Stimulated activated CD8-positive, alpha-beta memory T cell treated with anti-CD3 and anti-CD28 coated beads, Interleukin-4, amount 100 ng/mL, for 1 hour (primary cell): Measurements from ENCODE around the gene ADAMTS19.

Source experiments
- DNase-seq, 2 donors: peaks; one replicate each; pipeline ENCODE4 v3.0.0-alpha.2; 2020; ENCODE audit warnings: low read depth in 2 of 2, low spot score in 1 of 2

The ADAMTS19 gene

GRCh38 chr5:129664336-129664937, 204.3 kb downstream of the ADAMTS19 start:
- DNase-seq: no peak

- DNase-seq: no peak
Measured at GRCh38 chr5:129670957-129671500, 210.9 kb downstream of the ADAMTS19 start.

- DNase-seq: no peak
Measured at GRCh38 chr5:129672006-129672405, 211.9 kb downstream of the ADAMTS19 start.

GRCh38 chr5:129679671-129680070, 219.6 kb downstream of the ADAMTS19 start:
- DNase-seq: no peak

- DNase-seq: no peak
Measured at GRCh38 chr5:129687941-129688340, 227.8 kb downstream of the ADAMTS19 start.

- DNase-seq: no peak
Measured at GRCh38 chr5:129689045-129689444, 228.9 kb downstream of the ADAMTS19 start.

GRCh38 chr5:129691220-129691619, 231.1 kb downstream of the ADAMTS19 start:
- DNase-seq: no peak

- no peak for DNase-seq
Measured at GRCh38 chr5:129696636-129697035, 236.5 kb downstream of the ADAMTS19 start.

- DNase-seq: no peak
Measured at GRCh38 chr5:129698661-129699060, 238.6 kb downstream of the ADAMTS19 start.

- DNase-seq: no peak
Measured at GRCh38 chr5:129716235-129716634, 256.1 kb downstream of the ADAMTS19 start.

- no peak for DNase-seq
Measured at GRCh38 chr5:129716651-129717050, 256.6 kb downstream of the ADAMTS19 start.

- DNase-seq: no peak
Measured at GRCh38 chr5:129717751-129718310, 257.7 kb downstream of the ADAMTS19 start.

- DNase-seq: no peak
Measured at GRCh38 chr5:129718471-129719090, 258.5 kb downstream of the ADAMTS19 start.

- DNase-seq: no peak
Measured at GRCh38 chr5:129724222-129724621, 264.1 kb downstream of the ADAMTS19 start.

GRCh38 chr5:129724647-129725046, 264.5 kb downstream of the ADAMTS19 start:
- no peak for DNase-seq

GRCh38 chr5:129739773-129740172, 279.7 kb downstream of the ADAMTS19 start:
- no peak for DNase-seq

- no peak for DNase-seq
Measured at GRCh38 chr5:129743541-129744187, 283.6 kb downstream of the ADAMTS19 start.

- DNase-seq: no peak
Measured at GRCh38 chr5:129745997-129746396, 285.9 kb downstream of the ADAMTS19 start.

- DNase-seq: no peak
Measured at GRCh38 chr5:129746876-129747275, 286.8 kb downstream of the ADAMTS19 start.

- no peak for DNase-seq
Measured at GRCh38 chr5:129747572-129748407, 287.7 kb downstream of the ADAMTS19 start, which contains the start of gene MINAR2. Gene MINAR2, plus strand, starts transcription at chr5:129748094. Its CDS starts 97 bp downstream, at chr5:129748191.
